IPS DF 6.9 (cell line): ENCODE data around the gene RNF175.
"Not testable (repeated sequence)": the region's sequence is repeated elsewhere in the genome, so short reads cannot be mapped to it uniquely, and the experiment has no call there.

ENCODE experiments used
- DNase-seq: peaks from one replicate; pipeline ENCODE4 v3.0.0-alpha.2; 2013; ENCODE audit warnings: low read depth, low spot score
- H3K27ac ChIP-seq: one replicate; pipeline ENCODE4 v1.5.1; 2013; ENCODE audit warnings: low read length, control low read depth
- H3K27me3 ChIP-seq: 2 replicates; pipeline ENCODE4 v1.6.1; 2013; ENCODE audit warnings: mild to moderate bottlenecking, low read length; ENCODE audit not compliant: control insufficient read depth, insufficient read depth
- H3K36me3 ChIP-seq: 2 replicates; pipeline ENCODE4 v1.6.1; 2013; ENCODE audit warnings: low read length; ENCODE audit not compliant: control insufficient read depth, insufficient read depth
- H3K4me1 ChIP-seq: 2 replicates; pipeline ENCODE4 v1.6.1; 2013; ENCODE audit warnings: low read length; ENCODE audit not compliant: control insufficient read depth, insufficient read depth
- H3K4me3 ChIP-seq: 2 replicates; pipeline ENCODE4 v1.5.1; 2013; ENCODE audit warnings: mild to moderate bottlenecking, low read length
- H3K9me3 ChIP-seq: 2 replicates; pipeline ENCODE4 v1.6.1; 2013; ENCODE audit warnings: low read length, inconsistent platforms; ENCODE audit not compliant: control insufficient read depth, insufficient read depth
- WGBS: extraction: QIAGEN DNeasy Blood & Tissue Kit; methylation state at CpG from one replicate; pipeline ENCODE4 v1.1.7; 2013; ENCODE audit warnings: mixed read lengths, missing lambda C conversion rate; ENCODE audit not compliant: insufficient read length, insufficient coverage; 5-methylcytosine and 5-hydroxymethylcytosine counted together

RNF175 gene

GRCh38 chr4:153684971-153685371 is 74.9 kb downstream of the RNF175 start:
- DNase-seq, result peak; percentile 22
- Histone ChIP-seq H3K4me1 (no peaks in the 10 kb centered on the region), H3K27me3 (peaks cover 19% of the 10 kb centered on the region), H3K36me3 (no peaks in the 10 kb centered on the region), H3K27ac (no peak overlapping the region), H3K4me3 (peak overlapping the region; percentile 48; the same call in 1 of the 2 replicates), H3K9me3 (peaks cover 1% of the 10 kb centered on the region; the same call in 1 of the 2 replicates)
- WGBS, result 100% methylated on average over 1 of the region's 9 CpGs

GRCh38 chr4:153684182-153684970 is 75.4 kb downstream of the RNF175 start, which contains the start of gene TLR2:
Gene TLR2, plus strand, starts transcription at chr4:153684280. Its CDS starts 18,628 bp downstream, at chr4:153702908.
- Histone ChIP-seq H3K9me3 (peaks cover 1% of the 10 kb centered on the region; the same call in 1 of the 2 replicates), H3K4me3 (peak within 1 kb of the TSS; percentile 48; the same call in 1 of the 2 replicates), H3K27me3 (peaks cover 19% of the 10 kb centered on the region), H3K27ac (no peak within 1 kb of the TSS), H3K36me3 (no peaks in the 10 kb centered on the region), H3K4me1 (no peaks in the 10 kb centered on the region)
- DNase-seq, result peak; percentile 9
- no CpG with 5 or more reads among the region's 75 CpGs for WGBS

GRCh38 chr4:153683763-153684181 is 76.1 kb downstream of the RNF175 start:
- H3K27me3 ChIP-seq, result peaks cover 19% of the 10 kb centered on the region
- peak overlapping the region; percentile 48; the same call in 1 of the 2 replicates for H3K4me3 ChIP-seq
- peak; percentile 5 for DNase-seq
- H3K9me3 ChIP-seq, result peaks cover 1% of the 10 kb centered on the region; the same call in 1 of the 2 replicates
- no CpG with 5 or more reads among the region's 27 CpGs for WGBS
- H3K4me1 ChIP-seq, result no peaks in the 10 kb centered on the region
- H3K27ac ChIP-seq, result no peak overlapping the region
- no peaks in the 10 kb centered on the region for H3K36me3 ChIP-seq

GRCh38 chr4:153679486-153679885 is 80.3 kb downstream of the RNF175 start:
- H3K4me3 ChIP-seq, result no peak overlapping the region
- no peak for DNase-seq
- H3K27ac ChIP-seq, result no peak overlapping the region
- no CpG with 5 or more reads among the region's 6 CpGs for WGBS
- no peaks in the 10 kb centered on the region for H3K36me3 ChIP-seq
- peaks cover 13% of the 10 kb centered on the region for H3K27me3 ChIP-seq
- H3K4me1 ChIP-seq, result no peaks in the 10 kb centered on the region
- no peaks in the 10 kb centered on the region for H3K9me3 ChIP-seq

- H3K4me3 ChIP-seq, result no peak overlapping the region
- DNase-seq, result no peak
These were observed 82.8 kb downstream of the RNF175 start for GRCh38 chr4:153676984-153677383.

GRCh38 chr4:153676486-153676885 is 83.3 kb downstream of the RNF175 start:
- no peaks in the 10 kb centered on the region for H3K27me3 ChIP-seq
- no peak overlapping the region for H3K27ac ChIP-seq
- no peak overlapping the region for H3K4me3 ChIP-seq
- 100% methylated on average over 1 of the region's 5 CpGs for WGBS
- no peaks in the 10 kb centered on the region for H3K36me3 ChIP-seq
- no peaks in the 10 kb centered on the region for H3K9me3 ChIP-seq
- no peak for DNase-seq
- no peaks in the 10 kb centered on the region for H3K4me1 ChIP-seq

More at GRCh38 chr4:153676984-153677383, 82.8 kb downstream of the RNF175 start:
- Histone ChIP-seq H3K4me1 (no peaks in the 10 kb centered on the region), H3K36me3 (no peaks in the 10 kb centered on the region), H3K9me3 (no peaks in the 10 kb centered on the region), H3K27ac (no peak overlapping the region), H3K27me3 (no peaks in the 10 kb centered on the region; the same call in 1 of the 2 replicates)
- no CpG with 5 or more reads among the region's 1 CpG for WGBS

- no CpG with 5 or more reads among the region's 3 CpGs for WGBS
- no peaks in the 10 kb centered on the region for H3K9me3 ChIP-seq
- no peak overlapping the region for H3K27ac ChIP-seq
- H3K36me3 ChIP-seq, result no peaks in the 10 kb centered on the region
- no peaks in the 10 kb centered on the region for H3K27me3 ChIP-seq
- H3K4me3 ChIP-seq, result no peak overlapping the region
- no peaks in the 10 kb centered on the region for H3K4me1 ChIP-seq
- no peak for DNase-seq
These were observed 90.0 kb downstream of the RNF175 start for GRCh38 chr4:153669838-153670237.

GRCh38 chr4:153668647-153669046 is 91.2 kb downstream of the RNF175 start:
- H3K27ac ChIP-seq, result no peak overlapping the region
- H3K4me1 ChIP-seq, result no peaks in the 10 kb centered on the region
- no peak overlapping the region for H3K4me3 ChIP-seq
- H3K9me3 ChIP-seq, result no peaks in the 10 kb centered on the region
- DNase-seq, result no peak
- no peaks in the 10 kb centered on the region for H3K36me3 ChIP-seq
- WGBS, result no CpG with 5 or more reads among the region's 2 CpGs
- H3K27me3 ChIP-seq, result no peaks in the 10 kb centered on the region

- H3K9me3 ChIP-seq, H3K27me3 ChIP-seq, H3K4me1 ChIP-seq, H3K36me3 ChIP-seq, H3K27ac ChIP-seq, DNase-seq, H3K4me3 ChIP-seq: not testable (repeated sequence)
- WGBS, result no CpG with 5 or more reads among the region's 1 CpG
These were observed 93.3 kb downstream of the RNF175 start for GRCh38 chr4:153666505-153666904.

- Histone ChIP-seq H3K27ac (no peak overlapping the region), H3K4me1 (no peaks in the 10 kb centered on the region), H3K36me3 (no peaks in the 10 kb centered on the region), H3K4me3 (no peak overlapping the region), H3K27me3 (no peaks in the 10 kb centered on the region), H3K9me3 (no peaks in the 10 kb centered on the region)
- no CpG with 5 or more reads among the region's 1 CpG for WGBS
- no peak for DNase-seq
These were observed 96.2 kb downstream of the RNF175 start for GRCh38 chr4:153663667-153664066.
